Stimulated activated CD4-positive, alpha-beta T cell treated with anti-CD3 and anti-CD28 coated beads, Interleukin-15, amount 100 ng/mL, for 48 hours (primary cell): ENCODE results near the gene NFIX.
"Not testable (repeated sequence)": the region's sequence is repeated elsewhere in the genome, so short reads cannot be mapped to it uniquely, and the experiment has no call there.

Experiments
- DNase-seq, 2 donors: peaks; one replicate each; pipeline ENCODE4 v3.0.0-alpha.2; 2020; ENCODE audit warnings: low read depth in 2 of 2

NFIX gene

DNA sequence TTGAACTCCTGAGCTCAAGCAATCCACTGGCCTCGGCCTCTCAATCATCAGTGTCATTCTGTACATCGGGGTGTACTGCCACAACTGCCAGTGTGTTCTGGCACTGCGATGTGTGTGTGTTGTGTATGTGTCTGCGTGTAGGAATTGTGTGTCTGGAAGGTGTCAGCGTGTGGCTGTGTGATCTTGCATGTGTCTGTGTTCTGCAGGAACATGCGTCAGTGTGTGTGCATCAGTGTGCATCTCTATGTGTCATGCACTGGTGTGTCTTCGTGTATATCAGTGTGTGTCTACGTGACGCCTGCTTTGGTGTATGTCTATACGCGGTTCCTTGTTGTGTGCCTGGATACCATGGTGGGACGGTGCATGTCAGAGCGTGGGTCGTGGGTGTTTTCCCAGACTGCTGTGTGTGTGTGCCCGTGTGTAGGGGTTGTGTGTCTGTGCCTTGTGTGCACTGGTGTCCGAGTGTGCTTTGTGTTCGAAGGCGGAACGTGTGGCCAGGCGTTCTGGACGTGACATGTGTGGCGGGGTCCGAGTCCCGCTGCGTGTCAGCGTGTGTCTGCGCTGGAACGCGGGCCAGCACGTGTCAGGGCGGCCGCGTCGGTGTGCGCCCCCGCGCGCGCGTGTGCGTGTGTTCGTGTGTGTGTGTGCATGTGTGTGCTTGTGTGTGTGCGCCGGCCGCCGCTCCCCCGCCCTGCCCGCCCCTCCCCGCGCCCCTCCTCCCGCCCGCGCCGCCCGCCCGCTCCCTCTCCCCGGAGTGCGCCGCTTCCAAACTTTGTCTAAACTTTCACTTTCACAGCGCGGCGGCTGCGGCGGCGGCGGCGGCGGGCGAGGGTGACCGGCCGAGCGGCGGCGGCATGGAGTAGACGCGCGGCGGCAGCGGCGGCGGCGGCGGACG lies at the start of gene NFIX:
TSS of gene NFIX (plus strand) at position 775 of the 895 bp plus-strand sequence. CDS start 363 bp downstream, outside the sequence.
- peak in 1 of 2 donors; percentile 39 for DNase-seq

DNA sequence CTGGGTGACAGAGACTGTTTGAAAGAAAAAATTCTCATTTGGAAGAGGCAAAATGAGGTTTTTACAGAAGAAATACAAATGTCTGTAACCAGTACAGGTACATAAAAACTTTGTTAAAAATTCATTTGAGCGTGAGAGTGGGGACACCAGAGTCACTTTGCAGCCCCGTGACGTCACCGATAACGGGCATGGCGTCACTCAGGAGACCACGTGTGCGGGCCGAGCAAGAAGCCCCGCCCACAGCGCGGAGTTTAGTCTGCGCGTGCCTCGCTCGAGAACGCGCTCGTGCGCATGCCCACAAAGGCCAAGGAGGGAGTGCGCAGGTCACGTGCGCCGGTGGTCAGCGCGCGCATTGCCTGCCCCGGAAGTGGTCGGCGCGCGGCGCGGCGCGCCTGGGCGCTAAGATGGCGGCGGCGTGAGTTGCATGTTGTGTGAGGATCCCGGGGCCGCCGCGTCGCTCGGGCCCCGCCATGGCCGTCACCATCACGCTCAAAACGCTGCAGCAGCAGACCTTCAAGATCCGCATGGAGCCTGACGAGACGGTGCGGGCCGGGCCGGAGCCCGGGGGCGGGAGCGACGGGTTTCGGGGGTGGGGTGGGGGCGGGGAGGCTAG lies 49.7 kb upstream of the NFIX start, which contains the start of gene RAD23A:
TSS of gene RAD23A (plus strand) at position 384 of the 613 bp plus-strand sequence. CDS start at position 471, 87 bp downstream.
- peak; percentile 97 to 99 for DNase-seq

DNA sequence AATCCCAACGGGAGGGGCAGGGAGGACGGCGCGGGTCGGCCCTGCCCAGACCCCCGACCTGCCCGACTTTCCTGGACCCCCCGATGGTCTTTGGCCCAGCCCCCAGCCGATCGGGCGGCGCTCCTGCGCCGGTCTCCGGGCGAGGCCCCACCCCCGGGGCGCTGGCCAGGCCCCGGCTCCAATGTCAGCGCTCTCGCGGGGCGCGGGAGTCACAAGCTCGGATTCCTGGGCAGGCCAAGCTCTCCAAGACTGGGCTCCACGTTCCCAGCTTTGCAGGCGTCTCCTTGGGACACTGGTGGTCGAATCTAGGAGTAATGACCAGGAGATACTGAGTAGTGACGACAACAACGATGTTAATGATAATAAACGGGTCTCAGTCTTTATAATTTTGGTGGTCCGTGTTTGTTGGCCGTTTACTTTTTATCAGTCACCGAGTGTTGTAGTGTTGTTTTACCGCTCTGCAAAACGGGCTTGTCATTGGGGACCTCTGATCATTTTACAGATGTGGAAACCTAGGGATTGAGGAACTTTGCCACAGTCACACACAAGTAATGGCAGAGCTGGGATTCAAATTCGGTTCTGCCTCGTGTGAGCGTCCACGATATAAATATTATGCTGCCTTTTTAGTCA lies 49.1 kb upstream of the NFIX start:
- peak in 1 of 2 donors; percentile 36 for DNase-seq

DNA sequence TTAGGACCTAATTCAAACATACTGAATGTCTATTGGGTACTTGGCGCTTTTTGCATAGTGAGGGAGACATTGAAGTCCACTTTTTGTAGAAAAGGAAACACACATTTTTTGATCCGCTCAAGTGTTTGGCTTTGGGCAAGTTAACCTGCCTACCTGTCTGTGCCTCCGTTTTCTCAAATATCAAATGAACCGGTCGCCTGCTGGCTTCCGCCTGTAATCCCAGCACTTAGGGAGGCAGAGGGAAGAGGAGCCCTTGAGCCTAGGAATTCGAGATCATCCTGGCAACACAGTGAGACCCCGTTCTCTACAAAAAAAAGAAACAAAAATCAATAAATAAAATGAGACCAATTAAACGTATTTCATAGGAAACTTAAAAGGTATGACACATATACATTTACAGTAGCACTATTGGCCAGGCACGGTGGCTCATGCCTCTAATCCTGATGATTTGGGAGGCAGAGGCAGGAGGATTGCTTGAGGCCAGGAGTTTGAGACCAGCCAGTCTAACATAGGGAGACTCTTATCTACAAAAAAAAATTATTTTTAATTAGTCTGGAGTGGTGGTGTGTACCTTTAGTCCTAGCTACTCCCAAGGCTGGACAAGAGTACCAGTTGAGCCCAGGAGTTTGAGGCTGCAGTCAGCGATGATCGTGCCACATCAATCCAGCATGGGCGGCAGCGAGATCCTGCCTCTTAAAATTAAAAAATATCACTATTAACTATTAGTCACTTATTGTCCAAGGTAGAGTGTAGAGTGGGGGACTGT lies 48.4 kb upstream of the NFIX start:
- DNase-seq: no peak

DNA sequence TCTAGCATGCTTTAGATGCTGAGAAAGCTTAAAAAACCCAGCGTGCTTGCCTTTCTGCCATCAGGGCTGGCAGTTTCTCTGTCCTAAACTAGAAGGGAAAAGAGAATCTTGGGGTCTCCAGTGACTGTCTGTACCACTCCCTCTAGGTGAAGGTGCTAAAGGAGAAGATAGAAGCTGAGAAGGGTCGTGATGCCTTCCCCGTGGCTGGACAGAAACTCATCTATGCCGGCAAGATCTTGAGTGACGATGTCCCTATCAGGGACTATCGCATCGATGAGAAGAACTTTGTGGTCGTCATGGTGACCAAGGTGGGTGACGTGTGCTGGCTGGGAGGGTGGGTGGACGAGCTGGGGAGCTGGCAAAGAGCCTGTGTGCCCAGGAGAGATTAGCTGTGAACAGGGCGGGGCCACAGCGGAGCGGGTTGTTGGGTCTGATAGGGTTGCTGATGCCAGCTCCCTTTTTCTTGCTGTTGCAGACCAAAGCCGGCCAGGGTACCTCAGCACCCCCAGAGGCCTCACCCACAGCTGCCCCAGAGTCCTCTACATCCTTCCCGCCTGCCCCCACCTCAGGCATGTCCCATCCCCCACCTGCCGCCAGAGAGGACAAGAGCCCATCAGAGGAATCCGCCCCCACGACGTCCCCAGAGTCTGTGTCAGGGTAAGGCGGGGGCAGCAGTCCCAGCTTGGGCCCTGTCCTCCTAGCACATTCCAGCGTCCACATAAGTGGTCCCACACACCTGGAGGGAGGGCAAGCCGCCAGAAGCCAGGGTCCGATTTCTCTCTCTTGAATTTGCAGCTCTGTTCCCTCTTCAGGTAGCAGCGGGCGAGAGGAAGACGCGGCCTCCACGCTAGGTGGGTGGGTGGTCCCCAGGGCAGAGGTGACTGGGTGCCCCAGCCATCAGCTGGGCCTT lies 47.3 kb upstream of the NFIX start:
- no peak for DNase-seq

DNA sequence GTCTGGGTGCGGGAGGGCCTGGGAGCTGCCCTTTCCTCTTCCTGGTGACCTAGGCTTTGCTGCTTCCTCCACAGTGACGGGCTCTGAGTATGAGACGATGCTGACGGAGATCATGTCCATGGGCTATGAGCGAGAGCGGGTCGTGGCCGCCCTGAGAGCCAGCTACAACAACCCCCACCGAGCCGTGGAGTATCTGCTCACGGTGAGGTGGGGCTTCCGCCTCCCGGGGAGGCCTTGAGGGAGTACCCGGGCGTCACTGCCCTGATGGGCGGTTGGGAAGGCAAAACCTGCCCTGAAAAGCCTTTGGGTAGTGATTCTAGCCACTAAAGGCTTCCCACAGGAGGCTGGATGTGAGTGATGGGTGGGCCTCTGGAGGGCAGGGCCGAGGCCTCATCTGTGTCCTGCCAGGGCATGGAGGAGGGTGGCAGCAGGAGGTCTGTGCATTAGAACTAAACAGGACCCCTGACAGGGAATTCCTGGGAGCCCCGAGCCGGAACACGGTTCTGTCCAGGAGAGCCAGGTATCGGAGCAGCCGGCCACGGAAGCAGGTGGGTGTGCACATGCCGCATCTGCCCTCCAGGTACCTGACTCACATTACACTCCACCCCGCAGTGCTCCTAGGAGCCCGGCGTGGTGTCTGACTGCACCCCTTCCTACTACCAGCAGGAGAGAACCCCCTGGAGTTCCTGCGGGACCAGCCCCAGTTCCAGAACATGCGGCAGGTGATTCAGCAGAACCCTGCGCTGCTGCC lies 46.5 kb upstream of the NFIX start:
- no peak for DNase-seq

DNA sequence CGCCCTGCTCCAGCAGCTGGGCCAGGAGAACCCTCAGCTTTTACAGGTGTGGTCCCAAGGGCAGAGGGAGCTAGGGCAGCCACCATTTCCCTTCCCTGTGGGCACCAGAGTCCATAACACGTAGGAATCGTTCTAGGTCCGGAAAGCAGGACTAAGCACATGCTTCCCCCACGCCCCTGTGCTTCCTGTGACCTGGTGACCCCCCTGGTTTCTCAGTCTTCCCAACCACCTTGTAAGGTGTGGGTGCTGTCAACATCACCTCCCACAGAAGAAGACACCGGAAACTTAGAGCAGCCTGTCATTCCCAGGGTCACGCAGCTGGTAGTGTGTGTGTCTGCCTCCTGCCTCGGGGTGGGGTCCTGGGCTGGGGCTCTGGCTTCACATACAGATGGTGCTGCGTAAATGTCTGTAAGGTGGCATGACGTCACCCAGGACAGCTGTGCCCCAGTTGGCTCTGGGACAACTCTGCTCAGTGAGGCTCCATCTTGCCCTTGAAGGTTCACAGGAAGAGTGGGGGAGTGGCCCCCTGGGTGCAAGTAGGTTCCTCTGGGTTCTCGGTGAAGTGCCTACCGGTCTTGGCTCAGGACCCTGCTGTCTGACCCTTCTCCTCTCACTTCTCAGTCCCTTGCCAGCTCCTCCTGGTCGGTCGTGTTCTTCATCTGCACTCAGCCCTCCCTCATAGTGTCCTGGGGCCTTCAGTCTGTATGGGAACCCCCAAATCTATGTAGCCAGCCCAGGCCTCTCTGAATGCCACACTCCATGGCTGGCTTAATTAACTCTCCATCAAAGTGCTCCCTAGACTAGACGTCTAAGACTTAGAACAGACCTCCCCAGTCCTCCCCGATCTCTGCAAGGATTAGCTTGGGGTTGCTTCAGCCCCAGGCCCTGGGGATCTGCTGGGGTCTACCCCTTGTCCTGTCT lies 45.7 kb upstream of the NFIX start:
- no peak for DNase-seq

DNA sequence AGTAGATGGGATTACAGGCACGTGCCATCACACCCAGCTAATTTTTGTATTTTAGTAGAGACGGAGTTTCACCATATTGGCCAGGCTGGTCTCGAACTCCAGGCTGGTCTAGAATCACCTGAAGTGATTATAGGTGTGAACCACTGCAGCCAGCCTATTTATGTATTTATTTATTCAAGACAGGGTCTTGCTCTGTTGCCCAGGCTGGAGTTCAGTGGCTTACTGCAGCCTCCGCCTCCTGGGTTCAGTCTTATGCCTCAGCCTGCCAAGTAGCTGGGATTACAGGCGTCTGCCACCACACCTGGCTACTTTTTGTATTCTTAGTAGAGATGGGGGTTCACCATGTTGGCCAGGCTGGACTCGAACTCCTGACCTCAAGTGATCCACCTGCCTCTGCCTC lies 43.2 kb upstream of the NFIX start:
- not testable (repeated sequence) for DNase-seq

DNA sequence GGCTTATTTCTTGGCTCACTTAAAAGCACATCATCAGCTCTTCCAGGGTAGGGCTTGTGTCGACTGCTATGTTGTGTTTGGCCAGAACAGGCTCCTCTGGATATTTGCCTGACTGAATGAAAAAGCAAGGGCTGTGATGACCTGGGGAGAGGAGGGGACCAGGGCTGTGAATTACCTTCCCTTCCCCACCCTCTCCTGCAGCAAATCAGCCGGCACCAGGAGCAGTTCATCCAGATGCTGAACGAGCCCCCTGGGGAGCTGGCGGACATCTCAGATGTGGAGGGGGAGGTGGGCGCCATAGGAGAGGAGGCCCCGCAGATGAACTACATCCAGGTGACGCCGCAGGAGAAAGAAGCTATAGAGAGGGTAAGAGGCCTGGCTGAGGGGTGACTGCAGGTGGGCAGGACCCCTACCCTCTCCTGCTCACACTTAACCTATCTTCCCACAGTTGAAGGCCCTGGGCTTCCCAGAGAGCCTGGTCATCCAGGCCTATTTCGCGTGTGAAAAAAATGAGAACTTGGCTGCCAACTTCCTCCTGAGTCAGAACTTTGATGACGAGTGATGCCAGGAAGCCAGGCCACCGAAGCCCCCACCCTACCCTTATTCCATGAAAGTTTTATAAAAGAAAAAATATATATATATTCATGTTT lies 42.7 kb upstream of the NFIX start:
- DNase-seq: no peak

DNA sequence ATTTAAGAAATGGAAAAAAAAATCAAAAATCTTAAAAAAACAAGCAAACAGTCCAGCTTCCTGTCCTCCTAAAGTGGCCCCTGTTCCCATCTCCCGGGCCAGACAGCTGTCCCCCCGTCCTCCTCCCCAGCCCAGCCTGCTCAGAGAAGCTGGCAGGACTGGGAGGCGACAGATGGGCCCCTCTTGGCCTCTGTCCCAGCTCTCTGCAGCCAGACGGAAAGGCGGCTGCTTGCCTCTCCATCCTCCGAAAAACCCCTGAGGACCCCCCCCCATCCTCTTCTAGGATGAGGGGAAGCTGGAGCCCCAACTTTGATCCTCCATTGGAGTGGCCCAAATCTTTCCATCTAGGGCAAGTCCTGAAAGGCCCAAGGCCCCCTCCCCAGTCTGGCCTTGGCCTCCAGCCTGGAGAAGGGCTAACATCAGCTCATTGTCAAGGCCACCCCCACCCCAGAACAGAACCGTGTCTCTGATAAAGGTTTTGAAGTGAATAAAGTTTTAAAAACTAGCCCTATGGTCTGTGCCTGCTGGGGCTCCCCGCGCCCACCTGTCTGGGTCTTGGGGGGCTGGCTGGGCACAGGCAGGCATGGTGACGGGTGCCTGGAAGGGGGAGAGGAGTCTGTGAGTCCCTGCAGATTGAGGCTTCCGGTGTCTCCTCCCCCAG lies 42.0 kb upstream of the NFIX start:
- DNase-seq: no peak

DNA sequence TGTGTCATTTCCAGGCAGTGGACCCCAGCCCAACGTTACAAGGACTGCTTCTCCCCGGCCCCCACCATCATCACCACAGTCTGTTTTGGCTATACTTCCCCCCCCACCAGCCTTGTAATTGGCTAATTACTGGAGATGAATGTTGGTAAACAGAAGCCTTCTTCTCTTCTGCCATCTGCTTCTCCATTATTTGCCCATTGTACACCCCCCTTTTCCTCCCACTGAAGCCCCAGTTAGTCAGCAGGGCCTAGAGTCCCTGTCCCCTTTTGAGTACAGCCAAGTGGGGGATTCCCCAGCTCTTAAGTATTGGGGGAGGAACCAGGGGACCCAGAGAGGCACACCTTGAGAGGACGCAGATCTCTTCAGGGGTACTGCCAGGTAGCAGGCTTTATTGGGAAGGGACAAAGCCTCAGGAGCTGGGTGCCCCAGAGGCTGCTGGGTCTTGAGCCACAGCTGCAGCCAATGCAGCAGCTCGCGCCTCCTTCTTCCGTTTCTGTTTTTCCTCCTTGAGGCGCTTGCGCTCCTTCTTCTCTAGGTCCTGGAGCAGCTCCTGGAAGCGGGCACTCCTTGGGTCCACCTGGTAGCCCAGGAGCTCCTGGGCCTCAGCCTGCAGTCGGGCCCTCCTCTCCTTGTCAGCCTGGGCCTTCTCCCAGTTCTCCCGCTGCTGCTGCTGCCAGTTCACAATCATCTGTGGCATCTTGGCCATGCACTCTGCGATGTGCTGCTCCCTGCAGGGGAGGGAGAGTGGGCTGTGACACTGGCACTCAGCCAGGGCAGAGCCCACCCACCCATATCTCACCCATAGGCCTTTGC lies 41.3 kb upstream of the NFIX start:
- no peak for DNase-seq

DNA sequence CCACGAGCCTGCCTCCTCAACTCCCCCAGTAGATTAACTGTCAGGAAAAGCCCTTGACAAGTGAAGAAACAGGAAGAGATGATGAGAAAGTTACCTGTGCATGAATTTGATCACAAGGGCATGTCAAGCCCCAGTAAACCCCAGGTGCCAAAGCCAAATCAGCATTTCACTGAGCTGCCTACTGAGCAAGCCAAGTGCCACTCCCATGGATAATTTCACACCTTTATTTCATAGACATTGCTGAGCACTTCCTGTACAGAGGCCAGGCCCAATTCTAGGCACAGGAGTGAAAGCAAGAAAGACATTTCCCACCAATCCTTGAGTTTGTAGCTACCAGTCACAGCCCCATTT lies 40.7 kb upstream of the NFIX start:
- DNase-seq: no peak

DNA sequence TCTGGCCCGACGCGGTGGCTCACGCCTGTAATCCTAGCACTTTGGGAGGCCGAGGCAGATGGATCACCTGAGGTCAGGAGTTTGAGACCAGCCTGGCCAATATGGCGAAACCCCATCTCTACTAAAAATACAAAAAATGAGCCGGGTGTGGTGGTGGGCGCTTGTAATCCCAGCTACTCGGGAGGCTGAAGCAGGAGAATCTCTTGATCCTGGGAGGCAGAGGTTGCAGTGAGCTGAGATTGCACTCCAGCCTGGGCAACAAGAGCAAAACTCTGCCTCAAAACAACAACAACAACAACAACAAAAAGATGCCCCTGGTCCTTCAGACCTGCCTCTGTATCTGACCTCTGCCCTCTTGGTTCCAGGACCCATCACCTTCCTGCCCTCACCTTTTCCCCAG lies 39.7 kb upstream of the NFIX start:
- not testable (repeated sequence) for DNase-seq

DNA sequence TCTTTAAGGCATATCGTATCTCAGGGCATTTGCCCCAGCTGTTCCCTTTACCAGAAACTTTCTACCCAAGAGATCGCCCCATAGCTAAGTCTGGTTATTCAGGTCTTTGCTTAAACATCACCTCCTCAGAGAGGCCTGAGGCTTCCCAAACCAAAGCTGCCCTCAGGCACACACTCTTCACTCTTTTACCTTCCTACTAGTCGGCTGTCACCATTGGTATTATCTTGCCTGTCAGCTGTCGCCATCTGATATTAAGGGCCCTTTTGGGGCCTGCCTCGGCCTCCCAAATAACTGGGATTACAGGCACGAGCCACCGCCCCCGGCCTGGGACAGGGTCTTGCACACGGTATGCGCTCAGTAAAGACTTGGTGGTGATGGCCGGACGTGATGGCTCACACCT lies 39.3 kb upstream of the NFIX start:
- no peak for DNase-seq

DNA sequence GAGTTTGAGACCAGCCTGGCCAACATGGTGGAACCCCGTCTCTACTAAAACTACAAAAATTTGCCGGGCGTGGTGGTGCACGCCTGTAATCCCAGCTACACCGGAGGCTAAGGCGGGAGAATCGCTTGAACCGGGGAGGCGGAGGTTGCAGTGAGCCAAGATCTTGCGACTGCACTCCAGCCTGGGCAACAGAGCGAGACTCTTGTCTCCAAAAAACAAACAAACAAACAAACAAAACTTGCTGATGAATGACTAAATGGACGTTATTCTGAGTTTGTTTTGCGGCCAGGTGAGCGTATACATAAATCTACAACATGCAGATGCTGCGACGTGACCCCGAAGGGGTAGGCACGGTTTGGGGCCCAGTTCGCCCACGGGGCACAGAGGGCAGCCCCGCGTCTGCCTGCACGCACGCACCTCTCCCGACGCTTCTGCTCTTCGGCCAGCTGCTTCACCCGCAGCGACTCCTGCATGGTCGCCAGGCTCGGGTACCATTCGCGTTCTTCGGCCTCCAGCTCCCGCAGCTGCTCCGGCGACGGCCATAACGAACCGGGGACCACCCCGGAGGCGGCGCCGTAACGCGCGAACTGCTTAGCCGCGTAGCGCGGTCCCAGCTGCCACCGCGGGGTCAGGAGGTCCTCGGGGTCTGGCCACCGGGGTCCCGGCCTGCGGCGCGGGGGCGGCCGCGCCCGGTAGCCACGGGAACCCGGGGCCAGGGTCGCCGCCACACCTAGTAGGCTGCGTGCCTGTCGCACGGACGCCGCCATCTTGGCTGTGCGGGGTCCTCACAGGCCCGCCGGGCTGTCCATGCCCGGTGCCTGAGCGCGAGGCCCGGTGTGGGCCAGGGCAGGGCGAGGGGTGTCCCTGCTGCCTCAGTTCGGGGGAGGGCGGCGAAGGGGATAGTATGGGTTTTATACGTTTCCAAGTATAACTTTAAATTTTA lies 38.6 kb upstream of the NFIX start, which contains the start of gene GADD45GIP1:
TSS of gene GADD45GIP1 (minus strand) at position 778 of the 943 bp plus-strand sequence. CDS start at position 767, 11 bp downstream.
- peak; percentile 75 to 84 for DNase-seq
